GM21723 (cell line): ENCODE measurements around the gene PLEKHG4B.

Experiments
- ATAC-seq: cut with Tn5 transposase; IDR thresholded peaks from one replicate; pipeline ENCODE4 v1.9.1; 2021; ENCODE audit warnings: mild to moderate bottlenecking, moderate library complexity; ENCODE audit not compliant: unreplicated experiment

PLEKHG4B gene

DNA sequence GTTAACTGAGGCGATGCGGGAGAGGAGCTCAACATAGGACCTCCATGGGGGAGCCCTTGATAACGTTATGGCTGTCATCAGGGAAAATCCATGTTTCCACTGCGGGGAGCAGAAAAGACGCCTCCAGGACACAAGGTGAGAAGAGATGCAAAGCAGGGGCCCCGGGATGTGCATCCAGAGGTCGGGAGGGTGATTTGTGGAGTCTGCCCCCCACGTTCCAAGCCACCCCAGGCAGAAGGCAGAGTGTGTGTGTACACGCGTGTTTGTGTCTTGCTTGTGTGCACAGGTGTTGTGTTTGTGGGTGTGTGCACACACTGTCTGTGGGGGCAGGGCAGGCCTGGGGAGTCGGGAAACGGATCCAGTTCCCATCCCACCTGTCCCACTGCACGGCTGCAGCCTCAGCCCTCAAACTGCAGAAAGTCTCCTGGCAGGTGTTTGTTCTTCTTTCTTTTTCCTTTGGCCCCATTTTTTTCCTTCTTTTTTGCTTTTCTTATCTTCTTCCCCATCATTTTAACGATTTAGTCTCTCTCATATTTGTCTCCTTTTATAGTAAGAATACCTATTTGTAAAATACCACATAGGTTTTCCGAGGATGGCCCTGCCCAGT lies 17.4 kb upstream of the PLEKHG4B start:
- no peak for ATAC-seq

DNA sequence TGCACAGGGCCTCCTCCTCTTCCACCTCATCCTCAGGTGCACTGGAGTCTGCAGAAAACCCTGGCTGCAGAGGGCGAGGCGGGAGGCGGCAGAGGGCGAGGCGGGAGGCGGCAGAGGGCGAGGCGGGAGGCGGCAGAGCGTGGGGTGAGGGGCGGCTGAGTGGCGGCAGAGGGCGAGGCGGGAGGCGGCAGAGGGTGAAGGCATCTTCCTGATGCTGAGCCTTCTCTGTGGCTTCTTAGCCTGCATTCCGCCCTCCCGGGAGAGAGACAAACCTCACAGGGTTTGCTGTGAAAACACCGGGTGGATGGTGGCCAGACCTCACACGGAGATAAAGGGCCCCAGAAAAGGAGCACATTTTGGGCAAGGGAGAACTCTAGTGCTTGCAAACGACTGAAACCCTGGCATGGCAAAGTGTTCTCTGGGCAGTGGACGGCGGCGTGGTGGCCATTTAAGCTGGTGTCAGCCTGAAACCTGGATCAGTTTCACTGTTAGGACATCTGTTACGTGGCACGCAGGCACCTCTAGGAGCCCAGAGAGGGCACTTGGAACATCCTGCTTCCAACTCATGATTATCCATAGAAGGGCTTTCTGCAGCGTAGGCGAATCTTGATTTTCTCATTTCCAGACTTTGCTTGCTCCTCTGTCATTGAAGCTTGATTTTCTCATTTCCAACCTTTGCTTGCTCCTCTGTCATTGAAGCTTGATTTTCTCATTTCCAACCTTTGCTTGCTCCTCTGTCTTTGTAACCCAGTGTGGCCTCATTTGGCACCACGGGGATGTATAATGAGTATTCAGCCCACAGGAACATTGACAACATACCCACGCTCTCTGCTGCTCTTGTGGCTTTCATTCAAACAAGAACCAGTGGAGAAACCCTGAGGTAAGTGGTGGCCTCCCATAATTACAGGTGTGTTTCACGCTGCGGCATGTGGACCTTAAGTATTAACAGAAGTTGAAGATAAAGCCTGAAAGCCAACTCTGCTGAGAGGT lies 16.3 kb upstream of the PLEKHG4B start:
- ATAC-seq, result no peak

DNA sequence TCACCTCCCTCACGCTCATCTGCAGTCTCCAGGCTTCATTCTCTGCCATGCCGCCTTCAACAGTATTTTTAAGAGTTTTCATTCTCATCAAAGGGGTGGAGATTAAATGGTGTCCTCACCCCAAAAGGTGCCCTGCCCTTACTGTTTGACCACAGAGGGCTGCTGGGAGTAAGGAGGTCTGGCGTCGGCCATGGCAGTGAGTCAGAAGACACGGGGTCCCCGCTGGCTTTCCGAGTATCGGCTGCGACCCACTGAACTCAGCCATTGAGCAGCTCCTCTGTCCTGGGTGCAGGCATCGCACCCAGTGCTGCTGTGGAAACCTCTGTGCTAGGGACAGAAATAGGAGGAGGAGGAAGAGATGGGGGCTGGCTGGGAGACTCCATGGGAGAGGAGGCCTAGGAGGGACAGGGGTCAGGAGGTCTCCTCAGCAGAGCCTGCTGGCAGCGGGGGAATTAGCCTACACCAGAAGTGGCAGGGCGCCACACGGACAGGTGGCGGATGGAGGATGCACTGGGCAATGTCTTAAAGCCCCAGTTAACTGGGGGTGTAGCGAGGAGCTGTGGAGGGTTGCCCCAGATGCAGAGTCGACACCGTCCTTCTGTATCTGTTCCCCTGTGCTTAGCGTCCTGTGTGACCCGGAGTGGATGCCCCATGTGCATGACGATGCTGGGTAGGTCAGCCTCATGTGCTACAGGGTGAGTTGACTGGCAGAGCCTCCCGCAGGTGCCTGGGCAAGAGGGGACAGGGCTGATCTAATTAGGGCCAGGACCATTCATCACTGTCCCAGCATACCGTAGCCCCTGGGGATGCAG lies 15.4 kb upstream of the PLEKHG4B start:
- no peak for ATAC-seq

DNA sequence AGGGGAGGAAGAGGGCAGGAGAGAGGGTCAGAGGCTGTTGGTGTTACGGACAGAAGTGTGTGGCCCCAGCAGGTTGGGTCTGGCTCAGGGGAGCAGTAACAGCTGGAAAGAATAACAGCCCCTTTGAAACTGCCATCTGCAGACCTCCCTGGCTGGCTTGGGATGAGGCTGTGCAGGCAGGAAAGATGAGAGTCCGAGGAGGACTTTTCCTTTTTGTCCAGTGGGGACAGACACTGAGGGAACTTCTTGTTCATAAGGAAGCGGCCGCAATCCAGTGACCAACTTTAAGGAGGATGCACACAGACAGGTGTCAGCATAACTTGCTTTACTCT lies 14.8 kb upstream of the PLEKHG4B start:
- ATAC-seq, result no peak

DNA sequence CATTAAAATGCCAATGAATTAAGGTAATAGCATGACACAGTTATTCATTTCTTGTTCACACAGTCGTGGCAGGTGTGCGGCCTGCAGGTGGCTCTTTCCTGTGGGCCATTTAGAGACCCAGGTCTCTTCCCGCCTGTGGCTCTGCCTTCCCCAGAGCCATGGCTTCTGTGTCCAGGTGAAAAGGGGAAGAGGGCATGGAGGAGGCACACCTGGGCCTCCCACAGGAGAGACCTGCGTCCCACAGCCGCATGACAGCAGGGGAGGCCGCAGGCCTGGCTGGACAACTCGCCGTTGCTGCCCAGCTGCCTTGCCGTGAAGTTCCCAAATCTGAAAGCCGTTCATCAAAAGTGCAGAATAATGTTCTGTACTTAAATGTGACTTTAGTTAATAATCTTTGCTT lies 14.4 kb upstream of the PLEKHG4B start:
- no peak for ATAC-seq

DNA sequence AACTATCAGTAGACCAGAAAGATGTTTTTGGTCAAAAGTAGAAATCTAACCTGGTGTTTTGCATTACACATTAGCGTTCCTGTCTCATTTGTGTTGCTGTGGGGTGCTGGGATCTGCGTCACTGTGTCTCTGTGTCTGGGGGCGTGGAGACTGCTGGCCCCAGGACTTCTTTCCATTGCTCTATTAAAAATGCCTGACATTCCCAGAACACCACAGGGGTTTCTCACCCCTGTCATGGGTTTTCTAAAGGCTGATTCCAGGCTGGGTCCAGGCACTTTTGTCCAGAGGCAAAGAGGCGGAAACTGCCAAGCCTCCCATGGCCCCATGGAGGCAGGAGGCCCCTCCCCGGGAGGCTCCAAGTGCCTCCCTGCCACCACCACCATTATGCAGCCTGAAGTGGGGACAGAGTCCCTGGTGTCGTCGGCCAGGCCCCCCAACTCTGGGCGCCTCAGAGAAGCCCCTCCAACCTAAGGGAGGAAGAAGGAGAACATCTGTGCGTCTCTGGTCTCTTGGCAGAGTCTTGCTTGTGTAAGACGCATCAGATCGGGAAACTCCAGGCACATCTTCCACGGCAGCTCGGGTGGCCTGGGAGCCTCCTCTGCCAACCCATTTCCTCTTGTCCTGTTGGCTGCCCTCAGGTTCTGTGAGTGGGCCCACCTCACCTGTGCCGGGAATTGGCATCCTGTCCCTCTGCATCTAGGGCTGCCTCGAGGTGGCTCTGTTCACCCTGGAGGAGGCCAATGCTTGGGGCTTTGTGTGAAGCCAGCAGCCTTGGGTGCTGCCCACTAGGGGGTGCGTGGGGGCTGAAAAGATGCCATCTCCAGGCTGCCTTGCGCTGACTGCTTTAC lies 13.8 kb upstream of the PLEKHG4B start:
- ATAC-seq, result no peak

DNA sequence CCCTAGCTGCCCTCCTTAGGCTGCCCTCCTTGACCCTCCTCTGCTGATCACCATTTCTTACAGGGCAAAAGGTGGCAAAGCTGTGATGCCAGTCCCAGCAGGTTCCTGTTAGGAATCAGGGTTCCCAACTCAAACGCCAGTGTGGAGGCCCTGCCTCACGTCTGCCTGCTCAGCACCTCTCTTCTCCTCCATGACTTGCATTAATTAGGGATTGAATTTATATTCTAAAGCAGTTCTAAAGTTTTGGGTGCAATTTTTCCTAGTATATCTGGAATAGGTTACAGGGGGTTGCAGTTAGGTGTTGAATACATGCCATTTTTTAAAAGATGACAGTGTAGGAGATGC lies 13.2 kb upstream of the PLEKHG4B start:
- ATAC-seq, result no peak

DNA sequence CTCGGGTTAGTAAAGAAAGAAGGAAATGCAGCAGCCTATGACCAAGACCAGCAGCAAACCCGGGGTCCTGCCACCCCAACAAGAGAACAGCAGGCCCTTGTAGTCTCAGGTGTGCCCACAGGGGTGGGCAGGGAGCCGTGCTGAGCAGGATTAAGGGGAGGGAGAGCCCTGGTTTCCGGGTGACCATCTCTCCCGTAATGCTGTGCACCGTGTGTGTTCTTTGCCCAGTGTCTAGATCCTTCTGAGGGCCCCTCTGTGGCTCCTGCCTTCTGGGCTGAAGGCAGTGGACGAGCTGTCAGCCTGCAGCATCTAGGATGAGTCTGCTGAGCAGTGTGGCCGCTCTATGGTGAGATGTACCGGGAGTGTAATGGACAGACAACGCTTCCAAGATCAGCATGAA lies 12.7 kb upstream of the PLEKHG4B start:
- ATAC-seq, result no peak

DNA sequence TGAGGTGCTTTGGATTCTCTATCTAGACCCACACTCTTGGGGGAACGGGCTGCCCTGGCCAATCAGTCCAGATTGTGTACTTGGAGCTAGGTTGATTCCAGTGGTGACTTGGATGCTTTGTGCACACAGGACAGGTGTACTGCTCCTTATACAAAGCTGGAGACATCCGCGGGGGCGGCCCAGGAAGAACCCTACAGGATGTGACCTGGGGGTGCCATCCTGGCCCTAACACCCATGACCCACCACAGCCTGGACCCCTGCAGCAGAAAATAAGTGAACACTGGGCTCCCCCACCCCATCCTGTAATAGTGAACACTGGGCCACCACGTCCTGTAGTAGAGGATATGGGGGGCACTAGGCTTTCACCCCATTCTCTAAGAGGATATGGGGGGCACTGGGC lies 12.1 kb upstream of the PLEKHG4B start:
- ATAC-seq, result no peak

DNA sequence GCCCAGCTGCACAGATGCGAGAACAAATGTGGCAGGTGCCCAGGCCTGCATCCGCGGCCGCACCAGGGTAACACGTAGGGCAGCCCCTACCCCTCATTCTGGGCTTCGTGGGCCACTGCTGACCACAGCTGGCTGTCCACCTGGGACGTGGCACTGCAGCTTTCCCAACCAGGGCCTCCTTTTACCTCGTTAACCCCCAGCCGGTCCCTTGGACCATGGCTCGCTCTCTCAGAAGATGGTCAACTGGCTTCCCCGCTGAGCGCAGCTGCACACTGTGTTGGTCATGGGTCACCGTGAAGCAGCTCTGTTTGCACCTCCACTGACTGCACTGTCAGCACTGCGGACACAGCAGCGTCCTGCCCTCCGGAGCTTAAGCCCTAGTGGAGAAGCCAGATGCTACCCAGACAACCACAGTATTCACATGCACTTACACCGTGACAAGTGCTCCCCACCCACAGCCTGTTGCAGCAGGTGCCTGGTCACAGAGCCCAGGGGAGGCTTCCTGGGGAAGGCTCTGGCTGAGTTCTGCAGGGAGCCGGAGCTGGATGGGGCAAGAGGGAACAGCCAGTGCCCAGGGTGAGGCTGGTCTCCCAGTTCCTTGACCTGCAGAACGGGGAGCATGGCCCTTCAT lies 10.5 kb upstream of the PLEKHG4B start:
- no peak for ATAC-seq

DNA sequence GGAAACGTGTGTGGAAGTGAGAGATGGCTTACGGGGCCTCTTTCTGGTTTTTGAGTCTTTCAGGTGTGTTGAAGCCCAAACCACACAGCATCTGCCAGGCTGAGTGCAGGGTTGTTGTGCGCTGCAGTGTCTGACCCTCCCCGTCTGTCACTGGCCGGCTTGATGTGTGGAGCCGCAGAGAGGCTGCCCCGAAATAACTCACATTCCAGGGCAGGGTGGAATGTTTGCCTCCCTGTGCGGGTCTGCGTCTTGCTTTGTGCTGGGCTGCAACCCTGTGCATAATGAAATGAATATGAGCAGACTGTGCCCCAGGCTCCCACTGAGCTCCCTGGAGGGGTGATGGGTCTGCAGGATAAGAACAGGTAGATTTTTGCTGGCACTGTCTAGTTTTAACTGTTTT lies 9.9 kb upstream of the PLEKHG4B start:
- ATAC-seq, result no peak

DNA sequence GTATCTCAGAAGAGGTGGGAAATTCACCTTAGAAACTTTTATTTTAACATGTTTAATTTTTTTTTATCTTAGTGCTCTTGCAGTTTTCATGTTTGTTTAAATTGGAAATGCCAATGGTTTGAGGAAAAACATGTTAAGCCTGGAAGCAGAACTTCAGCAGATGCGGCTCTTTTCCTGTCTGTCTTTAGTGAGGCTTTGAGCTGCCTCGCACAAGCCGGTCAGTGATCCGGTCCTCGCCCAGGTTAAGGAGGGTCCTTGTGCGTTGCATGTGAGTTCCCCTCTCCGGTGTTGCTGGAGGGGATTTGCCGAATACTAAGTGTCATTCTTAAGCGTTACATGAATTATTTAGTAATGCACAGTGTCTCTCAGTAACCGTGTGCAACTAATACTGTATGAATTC lies 9.4 kb upstream of the PLEKHG4B start:
- ATAC-seq, result no peak

DNA sequence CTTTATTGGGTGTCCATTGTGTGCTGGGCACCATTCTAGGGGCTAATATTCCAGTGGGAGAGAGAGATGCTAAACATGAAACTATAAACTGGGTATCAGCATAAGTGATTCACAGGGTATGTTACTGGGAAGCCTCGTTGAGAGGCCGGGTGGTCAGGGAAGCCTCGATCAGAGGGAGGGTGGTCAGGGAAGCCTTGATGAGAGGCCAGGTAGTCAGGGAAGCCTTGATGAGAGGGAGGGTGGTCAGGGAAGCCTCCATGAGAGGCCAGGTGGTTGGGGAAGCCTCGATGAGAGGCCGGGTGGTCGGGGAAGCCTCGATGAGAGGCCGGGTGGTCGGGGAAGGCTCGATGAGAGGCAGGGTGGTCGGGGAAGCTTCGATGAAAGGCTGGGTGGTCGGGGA lies 8.9 kb upstream of the PLEKHG4B start:
- no peak for ATAC-seq

DNA sequence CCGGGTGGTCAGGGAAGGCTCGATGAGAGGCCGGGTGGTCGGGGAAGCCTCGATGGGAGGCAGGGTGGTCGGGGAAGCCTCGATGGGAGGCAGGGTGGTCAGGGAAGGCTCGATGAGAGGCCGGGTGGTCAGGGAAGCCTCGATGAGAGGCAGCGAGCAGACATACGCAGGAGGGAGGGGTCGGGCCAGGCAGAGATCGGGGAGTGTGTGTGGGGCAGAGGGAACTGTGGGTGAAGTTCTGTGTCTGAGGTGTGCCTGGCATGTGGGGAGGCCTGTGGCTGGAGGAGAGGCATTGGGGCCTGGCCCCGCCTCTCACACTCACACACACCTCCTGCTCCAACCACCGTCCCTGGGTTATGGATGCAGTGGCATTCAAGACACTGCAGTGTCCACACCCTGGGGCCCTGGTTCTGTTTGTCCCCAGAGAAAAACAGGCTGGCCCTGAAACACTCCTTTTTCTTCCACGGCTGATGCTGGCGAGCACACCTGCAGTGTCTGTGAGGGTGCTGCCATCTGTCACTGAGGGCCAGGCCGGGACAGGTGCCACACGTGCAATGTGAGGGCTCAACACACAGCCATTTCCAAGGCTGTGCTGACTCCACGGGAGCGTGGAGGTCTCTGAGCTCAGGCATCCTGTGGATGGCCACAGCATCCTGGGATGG lies 6.5 kb upstream of the PLEKHG4B start:
- ATAC-seq, result no peak

DNA sequence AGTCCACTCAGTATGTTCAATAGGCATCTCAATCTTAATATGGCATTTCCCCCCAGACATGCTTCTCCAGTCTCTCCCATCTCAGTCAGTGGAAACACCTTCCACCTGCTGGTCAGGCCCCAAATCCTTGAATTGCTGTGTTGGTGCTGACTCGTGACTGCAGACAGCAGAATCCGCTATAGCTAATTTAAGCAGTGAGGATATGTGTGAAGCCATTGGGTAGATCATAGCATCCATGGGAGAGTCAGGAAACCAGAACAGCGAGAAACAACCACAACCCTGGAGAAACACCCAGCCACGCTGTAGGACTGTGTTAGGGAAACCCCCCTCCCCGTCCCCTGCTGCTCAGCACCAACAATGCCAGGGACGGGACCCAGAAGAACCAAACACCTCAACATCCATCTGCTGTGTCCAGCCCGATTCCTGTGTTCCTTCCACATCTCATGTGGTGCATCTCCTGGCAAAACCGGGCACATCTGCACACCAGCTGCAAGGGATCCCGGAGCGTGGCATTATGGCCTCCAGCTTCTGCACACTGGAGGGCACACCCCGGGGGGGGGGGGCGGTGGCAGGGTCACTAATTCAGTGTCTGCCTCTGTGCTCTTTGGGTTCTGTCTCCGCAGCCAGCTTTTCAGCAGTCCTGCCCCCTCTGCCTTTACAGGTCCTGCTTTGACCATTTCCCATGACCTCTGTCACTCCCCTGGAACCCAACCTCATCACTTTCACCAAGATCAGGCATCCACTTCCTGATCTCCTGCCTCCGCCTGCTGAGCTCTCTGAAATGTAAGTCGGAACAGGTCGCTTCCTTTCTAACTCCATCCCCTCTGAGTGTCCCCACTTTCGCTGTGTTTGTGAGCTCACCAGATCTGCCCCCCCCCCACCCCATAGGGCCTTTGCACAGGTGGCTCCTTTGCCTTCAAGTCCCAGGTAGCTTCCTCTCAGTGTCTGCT lies 2.4 kb upstream of the PLEKHG4B start:
- no peak for ATAC-seq

DNA sequence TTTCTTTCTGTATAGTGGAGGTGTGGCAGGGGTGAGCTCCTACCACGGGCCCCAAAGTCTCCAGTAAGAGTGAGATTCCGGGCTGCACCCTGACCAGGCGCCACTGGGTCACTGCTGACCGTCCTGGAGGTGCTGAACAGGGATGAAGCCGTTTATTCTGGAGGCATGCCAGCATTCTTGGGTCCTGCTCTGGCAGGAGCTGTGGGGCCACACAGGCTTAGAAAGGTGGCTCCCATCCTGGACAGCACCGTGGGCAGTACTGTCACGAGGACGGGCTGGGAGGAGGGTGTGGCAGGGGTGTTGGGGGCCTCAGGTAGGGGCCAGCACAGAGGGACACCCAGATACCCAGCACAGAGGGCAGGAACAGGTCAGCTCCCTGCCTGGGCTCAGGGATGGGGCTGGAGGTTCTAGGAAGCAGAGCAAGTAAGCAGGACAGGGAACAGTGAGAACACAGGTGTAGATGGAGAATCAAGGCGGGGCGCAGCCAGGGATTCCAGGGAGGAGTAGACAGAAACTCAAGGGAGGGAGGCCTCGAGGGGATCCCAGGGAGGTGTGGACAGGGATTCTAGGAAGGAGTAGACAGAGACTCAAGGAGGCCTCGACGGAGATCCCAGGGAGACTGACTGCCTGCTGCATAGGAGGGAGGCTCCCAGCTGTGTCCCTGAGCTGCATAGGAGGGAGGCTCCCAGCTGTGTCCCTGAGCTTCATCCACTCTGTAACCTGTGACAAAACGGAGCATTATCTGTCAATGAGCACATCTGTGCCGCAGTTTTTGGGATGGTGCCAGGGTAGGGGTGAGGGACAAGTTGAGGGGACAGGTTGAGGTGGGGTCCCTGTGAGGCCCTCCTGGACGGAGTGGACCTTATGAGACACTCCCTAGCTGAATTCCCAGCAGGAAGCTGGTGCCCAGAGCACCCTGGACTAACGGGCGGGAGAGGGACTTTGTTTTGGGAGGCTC lies 1.1 kb upstream of the PLEKHG4B start:
- ATAC-seq, result no peak

DNA sequence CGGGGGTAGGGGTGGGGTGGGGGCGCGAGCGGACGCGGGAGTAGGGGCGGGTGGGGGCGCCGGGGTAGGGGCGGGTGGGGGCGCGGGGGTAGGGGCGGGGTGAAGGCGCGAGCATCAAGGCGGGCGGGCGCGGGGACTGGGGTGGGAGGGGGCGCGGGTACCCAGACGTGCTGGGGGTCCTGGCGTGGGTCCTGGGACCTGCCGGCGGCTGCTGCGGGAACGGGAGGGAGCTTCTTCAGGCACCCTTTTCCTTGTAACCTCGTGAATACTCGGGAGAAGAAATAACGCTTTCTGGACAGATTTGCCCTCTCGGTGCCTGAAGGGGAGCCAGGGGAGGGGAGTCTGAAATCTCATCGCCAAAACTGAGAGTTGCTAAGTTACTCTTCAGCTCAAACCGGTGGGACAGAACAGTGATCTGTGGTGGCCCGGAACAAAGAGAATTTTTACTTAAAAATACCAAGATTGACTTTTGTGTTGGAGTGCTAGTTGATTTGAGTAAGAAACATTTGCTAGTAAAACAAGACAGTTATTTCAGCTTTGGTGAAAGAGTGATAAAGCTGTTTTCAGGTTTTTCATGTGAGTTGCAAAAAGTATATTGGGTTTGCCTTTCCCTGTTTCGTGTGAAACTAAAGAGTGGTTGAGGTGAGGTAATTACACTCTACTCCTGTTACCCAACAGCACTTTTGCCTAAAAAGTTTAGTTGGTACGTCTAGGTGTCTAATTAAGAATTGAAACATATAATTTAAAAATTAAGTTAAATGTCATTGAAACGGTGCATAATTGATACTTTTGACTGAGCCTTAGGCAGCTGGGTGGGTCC lies 643 bp downstream of the PLEKHG4B start:
- ATAC-seq, result no peak
